GM21381 (cell line): ENCODE data around the gene ARHGAP5.

Experiments used
- ATAC-seq: cut with Tn5 transposase; IDR thresholded peaks from one replicate; pipeline ENCODE4 v1.9.1; 2021; ENCODE audit warnings: mild to moderate bottlenecking, moderate library complexity; ENCODE audit not compliant: unreplicated experiment

ARHGAP5 gene

GRCh38 chr14:32206552-32206951, 129.4 kb downstream of the ARHGAP5 start:
- ATAC-seq, result no peak

GRCh38 chr14:32208490-32208889, 131.4 kb downstream of the ARHGAP5 start:
- no peak for ATAC-seq
